Natural killer cell treated with Interleukin-12 subunit alpha and Interleukin-12 subunit beta and Interleukin-15 and Interleukin-18, amount 100 ng/mL, for 72 hours (primary cell): Measurements from ENCODE around the gene ALLC. TPM values are rescaled to one million over a fixed set of nuclear protein-coding genes. Genes with fewer than 3 reads are reported as not detected.
"Not testable (repeated sequence)": the region's sequence is repeated elsewhere in the genome, so short reads cannot be mapped to it uniquely, and the experiment has no call there.

Experiments
- ATAC-seq, 2 donors: fragments of 150-1000 bp; cut with Tn5 transposase in 1 of 2; sonication (Bioruptor Pico), chemical (Tn5 transposase) in 1 of 2; 2 replicates each; pipeline ENCODE4 v1.10.0; 2021
- DNase-seq: peaks from one replicate; pipeline ENCODE4 v3.0.0; 2022; ENCODE audit warnings: low spot score
- H3K27ac Mint-ChIP-seq, 2 donors: 1 replicate in 1 of 2; 2 replicates in 1 of 2; pipeline ENCODE4 v1.8.0; 2022; ENCODE audit warnings: mixed read lengths in 2 of 2, mild to moderate bottlenecking in 1 of 2, moderate library complexity in 1 of 2
- H3K27me3 Mint-ChIP-seq, 2 donors: 1 replicate in 1 of 2; 2 replicates in 1 of 2; pipeline ENCODE4 v1.8.0; 2022; ENCODE audit warnings: mixed read lengths in 2 of 2
- H3K36me3 Mint-ChIP-seq: one replicate; pipeline ENCODE4 v1.8.0; 2022; ENCODE audit warnings: mixed read lengths
- H3K4me1 Mint-ChIP-seq, 2 donors: 1 replicate in 1 of 2; 2 replicates in 1 of 2; pipeline ENCODE4 v1.8.0; 2022; ENCODE audit warnings: low read depth in 2 of 2, mixed read lengths in 2 of 2, mild to moderate bottlenecking in 1 of 2
- H3K4me3 Mint-ChIP-seq: one replicate; pipeline ENCODE4 v1.8.0; 2022; ENCODE audit warnings: mixed read lengths
- H3K9me3 Mint-ChIP-seq: 2 replicates; pipeline ENCODE4 v1.8.0; 2022; ENCODE audit warnings: mixed read lengths
- total RNA-seq, 2 donors: library from RNA; stranded (reverse); gene quantifications; one replicate each; pipeline ENCODE4 v1.2.3, GENCODE V29; 2022

ALLC gene
- total RNA-seq, 2 donors from 2014 or later: not detected

DNA sequence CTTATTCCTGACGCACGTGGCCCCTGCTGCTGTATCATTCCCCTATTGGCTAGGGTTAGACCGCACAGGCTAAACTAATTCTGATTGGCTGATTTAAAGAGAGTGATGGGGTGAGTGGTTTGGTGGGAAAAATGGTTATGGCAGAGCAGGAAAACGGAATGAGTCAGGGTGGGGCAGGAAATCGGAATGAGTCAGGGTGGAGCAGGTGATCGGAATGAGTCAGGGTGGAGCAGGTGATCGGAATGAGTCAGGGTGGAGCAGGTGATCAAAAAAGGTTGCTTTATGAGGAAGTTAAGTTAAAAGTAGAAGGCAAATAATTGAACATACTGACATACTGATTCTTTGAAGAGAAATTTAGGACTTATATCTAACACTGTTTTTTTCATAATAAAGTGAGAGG is 2.6 kb downstream of the ALLC start:
- ATAC-seq, H3K4me3 Mint-ChIP-seq, H3K9me3 Mint-ChIP-seq, DNase-seq, H3K4me1 Mint-ChIP-seq, H3K36me3 Mint-ChIP-seq, H3K27ac Mint-ChIP-seq: not testable (repeated sequence)
- H3K27me3 Mint-ChIP-seq: peaks cover 0 to 12% of the 10 kb centered on the region in 2 donors

DNA sequence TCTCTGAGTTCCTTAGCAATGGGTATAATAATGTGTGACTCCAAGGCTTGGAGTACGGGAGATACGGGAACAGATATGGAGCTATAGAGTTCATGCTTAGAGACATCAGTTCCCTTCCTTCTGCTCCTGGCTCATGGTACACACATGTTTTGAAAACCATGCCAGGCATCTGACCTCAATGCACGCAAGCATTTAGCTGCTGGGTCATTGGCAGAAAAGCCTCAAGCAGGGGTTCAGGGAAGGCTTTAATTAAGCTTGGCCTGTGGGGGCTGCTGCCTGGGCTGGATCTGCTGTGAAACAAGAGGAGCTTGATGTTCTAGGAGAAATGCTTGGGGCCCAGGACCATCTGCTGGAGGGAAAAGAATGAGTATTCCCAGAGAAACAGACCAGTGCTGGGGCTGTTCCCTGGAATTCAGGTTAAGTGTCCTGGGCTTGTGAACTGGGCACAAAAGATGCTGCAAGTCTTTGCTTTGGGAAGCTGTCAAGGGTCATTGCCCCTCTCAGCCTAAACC is 3.2 kb downstream of the ALLC start:
- Mint-ChIP-seq H3K27ac (no peak overlapping the region), H3K4me3 (no peak overlapping the region), H3K9me3 (no peaks in the 10 kb centered on the region), H3K27me3 (peaks cover 0 to 14% of the 10 kb centered on the region in 2 donors), H3K36me3 (no peaks in the 10 kb centered on the region), H3K4me1 (no peaks in the 10 kb centered on the region)
- ATAC-seq (no peak), DNase-seq (no peak)

GRCh38 chr2:3662239-3662638 is 4.2 kb downstream of the ALLC start:
- Mint-ChIP-seq H3K27ac (no peak overlapping the region), H3K36me3 (no peaks in the 10 kb centered on the region), H3K27me3 (peaks cover 0 to 14% of the 10 kb centered on the region in 2 donors), H3K4me1 (no peaks in the 10 kb centered on the region), H3K4me3 (no peak overlapping the region), H3K9me3 (no peaks in the 10 kb centered on the region)
- ATAC-seq: no peak
- no peak for DNase-seq

GRCh38 chr2:3664118-3664517 is 6.1 kb downstream of the ALLC start:
- no peaks in the 10 kb centered on the region for H3K4me1 Mint-ChIP-seq
- H3K9me3 Mint-ChIP-seq: no peaks in the 10 kb centered on the region
- DNase-seq (no peak), ATAC-seq (no peak)
- H3K27me3 Mint-ChIP-seq: peaks cover 0 to 14% of the 10 kb centered on the region in 2 donors
- H3K36me3 Mint-ChIP-seq: no peaks in the 10 kb centered on the region
- H3K27ac Mint-ChIP-seq: no peak overlapping the region
- H3K4me3 Mint-ChIP-seq: no peak overlapping the region

- H3K9me3 Mint-ChIP-seq: no peaks in the 10 kb centered on the region
- DNase-seq (no peak), ATAC-seq (no peak)
- H3K4me3 Mint-ChIP-seq: no peak overlapping the region
- H3K27me3 Mint-ChIP-seq: peaks cover 4 to 14% of the 10 kb centered on the region in 2 donors
- no peaks in the 10 kb centered on the region for H3K4me1 Mint-ChIP-seq
- H3K27ac Mint-ChIP-seq: no peak overlapping the region
- no peaks in the 10 kb centered on the region for H3K36me3 Mint-ChIP-seq
Measured at GRCh38 chr2:3664925-3665324, 6.9 kb downstream of the ALLC start.

GRCh38 chr2:3665886-3666612 is 8.0 kb downstream of the ALLC start:
- H3K4me1 Mint-ChIP-seq: no peaks in the 10 kb centered on the region
- DNase-seq (no peak), ATAC-seq (peak; percentile 33 to 41)
- no peak overlapping the region for H3K4me3 Mint-ChIP-seq
- peaks cover 4 to 14% of the 10 kb centered on the region in 2 donors for H3K27me3 Mint-ChIP-seq
- H3K9me3 Mint-ChIP-seq: no peaks in the 10 kb centered on the region
- H3K27ac Mint-ChIP-seq: no peak overlapping the region
- no peaks in the 10 kb centered on the region for H3K36me3 Mint-ChIP-seq

GRCh38 chr2:3666613-3666975 is 8.6 kb downstream of the ALLC start:
- H3K27ac Mint-ChIP-seq: no peak overlapping the region
- H3K27me3 Mint-ChIP-seq: peaks cover 4 to 14% of the 10 kb centered on the region in 2 donors
- no peak for DNase-seq
- no peaks in the 10 kb centered on the region for H3K9me3 Mint-ChIP-seq
- H3K36me3 Mint-ChIP-seq: no peaks in the 10 kb centered on the region
- no peak overlapping the region for H3K4me3 Mint-ChIP-seq
- peak in 1 of 2 donors; percentile 8 for ATAC-seq
- no peaks in the 10 kb centered on the region for H3K4me1 Mint-ChIP-seq

GRCh38 chr2:3667151-3667631 is 9.2 kb downstream of the ALLC start:
- no peaks in the 10 kb centered on the region for H3K9me3 Mint-ChIP-seq
- H3K27ac Mint-ChIP-seq: no peak overlapping the region
- H3K27me3 Mint-ChIP-seq: peaks cover 4 to 14% of the 10 kb centered on the region in 2 donors
- DNase-seq (no peak), ATAC-seq (no peak)
- no peak overlapping the region for H3K4me3 Mint-ChIP-seq
- H3K36me3 Mint-ChIP-seq: no peaks in the 10 kb centered on the region
- H3K4me1 Mint-ChIP-seq: no peaks in the 10 kb centered on the region

- Mint-ChIP-seq H3K4me1 (no peaks in the 10 kb centered on the region), H3K4me3 (no peak overlapping the region), H3K27me3 (peaks cover 4 to 7% of the 10 kb centered on the region in 2 donors), H3K27ac (no peak overlapping the region), H3K9me3 (no peaks in the 10 kb centered on the region), H3K36me3 (no peaks in the 10 kb centered on the region)
- ATAC-seq (no peak), DNase-seq (no peak)
Measured at GRCh38 chr2:3669656-3670055, 11.7 kb downstream of the ALLC start.

- DNase-seq (no peak), ATAC-seq (no peak)
- Mint-ChIP-seq H3K4me3 (no peak overlapping the region), H3K4me1 (no peaks in the 10 kb centered on the region), H3K9me3 (no peaks in the 10 kb centered on the region), H3K27me3 (peaks cover 4 to 5% of the 10 kb centered on the region in 2 donors), H3K27ac (no peak overlapping the region), H3K36me3 (no peaks in the 10 kb centered on the region)
Measured at GRCh38 chr2:3670376-3670775, 12.4 kb downstream of the ALLC start.

DNA sequence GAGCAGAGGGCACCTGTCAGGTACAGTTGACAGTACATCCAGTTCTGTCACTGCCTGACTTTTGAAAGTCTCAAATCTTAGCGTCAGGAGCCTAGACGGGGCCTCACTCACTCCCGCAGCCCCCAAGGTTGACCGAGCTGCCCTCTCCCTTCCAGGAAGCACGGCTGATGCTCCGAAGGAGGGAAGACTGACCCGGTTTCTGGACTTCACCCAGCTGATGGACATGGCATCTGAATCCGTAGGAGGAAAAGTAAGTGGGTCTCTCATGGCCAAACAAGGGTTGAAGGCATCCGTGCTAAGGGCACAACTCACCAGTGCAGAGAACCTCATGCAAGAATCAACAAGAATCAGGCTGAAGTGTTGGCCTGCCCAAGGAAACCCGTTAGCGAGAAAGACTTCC is 12.9 kb downstream of the ALLC start:
- H3K36me3 Mint-ChIP-seq: no peaks in the 10 kb centered on the region
- no peak overlapping the region for H3K4me3 Mint-ChIP-seq
- no peak overlapping the region for H3K27ac Mint-ChIP-seq
- no peaks in the 10 kb centered on the region for H3K9me3 Mint-ChIP-seq
- ATAC-seq: no peak
- H3K4me1 Mint-ChIP-seq: no peaks in the 10 kb centered on the region
- DNase-seq: no peak
- peaks cover 0 to 4% of the 10 kb centered on the region in 2 donors for H3K27me3 Mint-ChIP-seq

GRCh38 chr2:3672861-3673678 is 15.1 kb downstream of the ALLC start:
- no peak for DNase-seq
- Mint-ChIP-seq H3K27me3 (peaks cover 0 to 4% of the 10 kb centered on the region in 2 donors), H3K4me1 (no peaks in the 10 kb centered on the region)

DNA sequence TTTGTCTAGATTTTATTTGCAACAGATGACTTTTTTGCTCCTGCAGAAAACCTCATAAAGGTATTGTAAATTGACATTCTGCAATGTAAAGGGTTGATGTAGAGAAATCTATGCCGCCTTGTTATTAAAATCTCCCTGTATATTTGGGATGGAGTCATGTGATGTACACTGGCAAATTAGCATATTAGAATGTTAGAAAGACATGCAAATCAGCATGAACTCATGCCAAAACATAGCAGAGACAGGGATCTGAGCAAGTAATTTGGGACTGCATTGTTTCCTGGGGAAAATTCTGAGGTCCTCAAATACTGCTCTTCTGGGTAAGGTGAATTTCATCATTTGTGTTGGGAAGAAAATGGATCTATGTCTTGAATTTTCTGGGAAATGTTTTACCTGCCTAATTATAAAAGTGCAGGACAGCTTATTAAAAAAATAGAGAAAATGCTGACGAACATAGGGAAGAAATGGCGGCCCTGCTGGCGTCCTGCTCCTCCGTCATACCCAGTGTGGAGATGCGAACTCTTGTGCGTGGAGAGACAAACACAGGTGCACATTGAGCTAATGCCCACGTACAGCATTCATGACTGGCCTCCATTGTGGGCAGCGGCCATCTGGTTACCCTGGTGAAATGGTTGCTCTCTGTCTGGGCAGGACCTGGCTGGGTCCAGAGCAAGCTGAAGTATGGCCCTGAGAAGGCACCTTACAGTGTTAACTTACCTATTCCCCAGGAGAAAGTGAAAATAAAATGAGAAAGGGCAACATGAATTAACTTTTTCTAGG is 16.3 kb downstream of the ALLC start:
- DNase-seq (no peak), ATAC-seq (no peak)
- no peaks in the 10 kb centered on the region for H3K36me3 Mint-ChIP-seq
- no peak overlapping the region for H3K4me3 Mint-ChIP-seq
- H3K4me1 Mint-ChIP-seq: no peaks in the 10 kb centered on the region
- peaks cover 0 to 4% of the 10 kb centered on the region in 2 donors for H3K27me3 Mint-ChIP-seq
- no peak overlapping the region for H3K27ac Mint-ChIP-seq
- H3K9me3 Mint-ChIP-seq: no peaks in the 10 kb centered on the region

More at GRCh38 chr2:3672861-3673678, 15.1 kb downstream of the ALLC start:
- no peaks in the 10 kb centered on the region for H3K36me3 Mint-ChIP-seq
- H3K4me3 Mint-ChIP-seq: no peak overlapping the region
- no peaks in the 10 kb centered on the region for H3K9me3 Mint-ChIP-seq
- H3K27ac Mint-ChIP-seq: no peak overlapping the region
- peak; percentile 16 to 33 for ATAC-seq
